Occipital lobe (tissue), 2 donors: Measurements from ENCODE around the gene MAT2B. TPM values are rescaled to one million over a fixed set of nuclear protein-coding genes. Genes with fewer than 3 reads are reported as not detected.
A peak's percentile ranks its signal among the peaks of the same experiment; 100 is the strongest.

Source experiments
- DNase-seq: peaks from one replicate; lab custom pipeline; 2025; lab: John Stamatoyannopoulos, UW
- total RNA-seq: library from RNA; depleted of rRNA; stranded (reverse); fragments of >200 nt; gene quantifications from one replicate; pipeline ENCODE4 v1.2.3, GENCODE V29; 2014

MAT2B gene
- 47.7 TPM for total RNA-seq

GRCh38 chr5:163505368-163506094 is at the start of gene MAT2B:
Gene MAT2B (plus strand): TSS chr5:163505619. CDS start chr5:163505687, 68 bp downstream.
- peak; percentile 94 for DNase-seq

- no peak for DNase-seq
These were observed 49.3 kb upstream of the MAT2B start for GRCh38 chr5:163456029-163456589.

- DNase-seq = no peak
These were observed 48.6 kb upstream of the MAT2B start for GRCh38 chr5:163456840-163457239.

GRCh38 chr5:163458778-163459385 is 46.5 kb upstream of the MAT2B start:
- no peak for DNase-seq

- no peak for DNase-seq
These were observed 46.0 kb upstream of the MAT2B start for GRCh38 chr5:163459462-163459818.

- peak; percentile 97 for DNase-seq
These were observed 45.4 kb upstream of the MAT2B start, which contains the start of gene NUDCD2 for GRCh38 chr5:163459819-163460561. Gene NUDCD2 (minus strand): TSS chr5:163460102. CDS start chr5:163460050, 52 bp downstream.

- DNase-seq = no peak
These were observed 44.8 kb upstream of the MAT2B start, which contains the start of gene HMMR for GRCh38 chr5:163460562-163461171. Gene HMMR (plus strand): TSS chr5:163460632. CDS start chr5:163460693, 61 bp downstream.

GRCh38 chr5:163463063-163463435 is 42.4 kb upstream of the MAT2B start:
- DNase-seq = no peak

- no peak for DNase-seq
These were observed 37.7 kb upstream of the MAT2B start for GRCh38 chr5:163467682-163468081.

- DNase-seq = no peak
These were observed 31.7 kb upstream of the MAT2B start for GRCh38 chr5:163473635-163474243.

- DNase-seq = no peak
These were observed 30.0 kb upstream of the MAT2B start for GRCh38 chr5:163475411-163475810.

GRCh38 chr5:163478126-163478981 is 27.1 kb upstream of the MAT2B start:
- DNase-seq = no peak

- DNase-seq = no peak
These were observed 26.5 kb upstream of the MAT2B start for GRCh38 chr5:163478982-163479271.

GRCh38 chr5:163489055-163489744 is 16.2 kb upstream of the MAT2B start:
- no peak for DNase-seq

GRCh38 chr5:163489745-163490075 is 15.7 kb upstream of the MAT2B start:
- no peak for DNase-seq

GRCh38 chr5:163496286-163496685 is 9.1 kb upstream of the MAT2B start:
- no peak for DNase-seq

- DNase-seq = no peak
These were observed 8.1 kb upstream of the MAT2B start for GRCh38 chr5:163497315-163497714.

- DNase-seq = no peak
These were observed 6.5 kb upstream of the MAT2B start for GRCh38 chr5:163498886-163499285.

- no peak for DNase-seq
These were observed 2.9 kb upstream of the MAT2B start for GRCh38 chr5:163502521-163502920.
